Liver (tissue), 9 donors: ENCODE results near the gene PPP1CC. TPM values are rescaled to one million over a fixed set of nuclear protein-coding genes. Genes with fewer than 3 reads are reported as not detected.

Experiments used
- DNase-seq: peaks from one replicate; pipeline ENCODE4 v3.0.0-alpha.2; 2017; ENCODE audit warnings: low spot score
- H3K27ac ChIP-seq, 2 donors: one replicate each; pipeline ENCODE4 v1.7.0; 2013; ENCODE audit warnings: inconsistent platforms in 2 of 2, low read length in 2 of 2, control low read depth in 1 of 2, low read depth in 1 of 2, mild to moderate bottlenecking in 1 of 2
- H3K27me3 ChIP-seq, 4 donors: one replicate each; pipeline versions ENCODE4 v1.6.1 to v1.7.0; 2013; ENCODE audit warnings: low read length in 3 of 4, inconsistent platforms in 1 of 4, mild to moderate bottlenecking in 1 of 4, moderate library complexity in 1 of 4; ENCODE audit not compliant: control insufficient read depth in 4 of 4, insufficient read depth in 4 of 4
- H3K36me3 ChIP-seq, 4 donors: one replicate each; pipeline versions ENCODE4 v1.6.1 to v1.7.0; 2013; ENCODE audit warnings: low read length in 3 of 4, mild to moderate bottlenecking in 3 of 4, low read depth in 1 of 4, moderate library complexity in 1 of 4; ENCODE audit not compliant: control insufficient read depth in 4 of 4, insufficient read depth in 3 of 4
- H3K4me1 ChIP-seq, 4 donors: one replicate each; pipeline versions ENCODE4 v1.6.1 to v1.7.0; 2013; ENCODE audit warnings: low read length in 3 of 4, mild to moderate bottlenecking in 3 of 4, moderate library complexity in 1 of 4; ENCODE audit not compliant: control insufficient read depth in 4 of 4, insufficient read depth in 4 of 4
- H3K4me3 ChIP-seq, 3 donors: one replicate each; pipeline versions ENCODE4 v1.6.1 to v1.7.0; 2013; ENCODE audit warnings: low read length in 3 of 3, control low read depth in 1 of 3, low read depth in 1 of 3, mild to moderate bottlenecking in 1 of 3
- H3K9ac ChIP-seq, 2 donors: one replicate each; pipeline ENCODE4 v1.7.0; 2013; ENCODE audit warnings: low read length in 2 of 2, mild to moderate bottlenecking in 2 of 2, moderate library complexity in 2 of 2, control low read depth in 1 of 2, low read depth in 1 of 2
- H3K9me3 ChIP-seq, 4 donors: one replicate each; pipeline versions ENCODE4 v1.6.1 to v1.7.0; 2013; ENCODE audit warnings: low read length in 3 of 4; ENCODE audit not compliant: control insufficient read depth in 4 of 4
- EGR1 ChIP-seq, 2 donors: IDR thresholded peaks; 2 replicates each; pipeline ENCODE4 v1.6.1; 2016 to 2018; ENCODE audit warnings: antibody characterized with exemption in 2 of 2, low read depth in 2 of 2
- FOXA1 ChIP-seq: IDR thresholded peaks from 2 replicates; pipeline ENCODE4 v1.6.1; 2016; ENCODE audit warnings: antibody characterized with exemption
- FOXA2 ChIP-seq: IDR thresholded peaks from 2 replicates; pipeline ENCODE4 v1.6.1; 2016; ENCODE audit warnings: antibody characterized with exemption
- GABPA ChIP-seq, 2 donors: IDR thresholded peaks in 1 of 2; conservative IDR thresholded peaks in 1 of 2; 2 replicates each; pipeline ENCODE4 v1.6.1; 2016; ENCODE audit warnings: antibody characterized with exemption in 2 of 2, mild to moderate bottlenecking in 1 of 2, moderate library complexity in 1 of 2
- HNF4A ChIP-seq, 2 donors: conservative IDR thresholded peaks; 2 replicates each; pipeline ENCODE4 v1.6.1; 2016; ENCODE audit warnings: antibody characterized with exemption in 2 of 2, mild to moderate bottlenecking in 2 of 2
- HNF4G ChIP-seq: IDR thresholded peaks from 2 replicates; pipeline ENCODE4 v1.6.1; 2016; ENCODE audit warnings: antibody characterized with exemption
- JUND ChIP-seq, 2 donors: IDR thresholded peaks; 2 replicates each; pipeline ENCODE4 v1.6.1; 2016; ENCODE audit warnings: antibody characterized with exemption in 2 of 2
- NR2F2 ChIP-seq: IDR thresholded peaks from 2 replicates; pipeline ENCODE4 v1.6.1; 2016; ENCODE audit warnings: antibody characterized with exemption
- RAD21 ChIP-seq, 2 donors: IDR thresholded peaks; 2 replicates each; pipeline ENCODE4 v1.6.1; 2016; ENCODE audit warnings: antibody characterized with exemption in 2 of 2, mild to moderate bottlenecking in 2 of 2
- RXRA ChIP-seq, 2 donors: IDR thresholded peaks; 2 replicates each; pipeline ENCODE4 v1.6.1; 2017 to 2018; ENCODE audit warnings: antibody characterized with exemption in 2 of 2, mild to moderate bottlenecking in 1 of 2
- SP1 ChIP-seq: IDR thresholded peaks from 2 replicates; pipeline ENCODE4 v1.6.1; 2018; ENCODE audit warnings: antibody characterized with exemption, mild to moderate bottlenecking
- TAF1 ChIP-seq: conservative IDR thresholded peaks from 2 replicates; pipeline ENCODE4 v1.6.1; 2016; ENCODE audit warnings: antibody characterized with exemption, mild to moderate bottlenecking
- YY1 ChIP-seq: IDR thresholded peaks from 2 replicates; pipeline ENCODE4 v1.6.1; 2016; ENCODE audit warnings: antibody characterized with exemption, mild to moderate bottlenecking
- WGBS: extraction: QIAGEN DNeasy Blood & Tissue Kit; methylation state at CpG from one replicate; pipeline ENCODE4 v1.1.7; 2013; 5-methylcytosine and 5-hydroxymethylcytosine counted together
- polyA plus RNA-seq, 2 donors: library from polyadenylated mRNA; stranded (reverse) in 1 of 2; unstranded in 1 of 2; fragments of 200-250 nt in 1 of 2; fragments of >200 nt in 1 of 2; fragmentation: Nextera tagmentation in 1 of 2; extraction: Ambion mirVana in 1 of 2; gene quantifications; one replicate each; pipeline versions ENCODE4 v1.2.1 to v1.2.3, GENCODE V29; 2013 to 2015
- total RNA-seq, 2 donors: library from RNA; depleted of rRNA; stranded (reverse); fragments of >200 nt; gene quantifications; one replicate each; pipeline ENCODE4 v1.2.3, GENCODE V29; 2014
- TF ChIP-seq, protein P1 (sequence below): IDR thresholded peaks from 2 replicates; pipeline ENCODE4 v1.6.1; 2016; ENCODE audit warnings: antibody characterized with exemption
- TF ChIP-seq, protein P2 (sequence below): IDR thresholded peaks from 2 replicates; pipeline ENCODE4 v1.6.1; 2016; ENCODE audit warnings: antibody characterized with exemption
- TF ChIP-seq, protein P3 (sequence below): IDR thresholded peaks from 2 replicates; pipeline ENCODE4 v1.6.1; 2016; ENCODE audit warnings: antibody characterized with exemption, mild to moderate bottlenecking
- TF ChIP-seq, protein P4 (sequence below): IDR thresholded peaks from 2 replicates; pipeline ENCODE4 v1.6.1; 2016; ENCODE audit warnings: antibody characterized with exemption
- TF ChIP-seq, protein P5 (sequence below): fragments of 150-350 bp; IDR thresholded peaks from 2 replicates; pipeline ENCODE4 v1.5.1; 2017; ENCODE audit warnings: improper control_type of control experiment, low read depth, low read length; ENCODE audit not compliant: missing input control
- donor health status: healthy.
- donor health status: healthy.
- donor health status: healthy.
- donor health status: healthy.
- donor health status: healthy.

PPP1CC gene
- total and polyA plus RNA-seq, 4 donors, result 22.1 to 73.2 (median 36.0) TPM

DNA sequence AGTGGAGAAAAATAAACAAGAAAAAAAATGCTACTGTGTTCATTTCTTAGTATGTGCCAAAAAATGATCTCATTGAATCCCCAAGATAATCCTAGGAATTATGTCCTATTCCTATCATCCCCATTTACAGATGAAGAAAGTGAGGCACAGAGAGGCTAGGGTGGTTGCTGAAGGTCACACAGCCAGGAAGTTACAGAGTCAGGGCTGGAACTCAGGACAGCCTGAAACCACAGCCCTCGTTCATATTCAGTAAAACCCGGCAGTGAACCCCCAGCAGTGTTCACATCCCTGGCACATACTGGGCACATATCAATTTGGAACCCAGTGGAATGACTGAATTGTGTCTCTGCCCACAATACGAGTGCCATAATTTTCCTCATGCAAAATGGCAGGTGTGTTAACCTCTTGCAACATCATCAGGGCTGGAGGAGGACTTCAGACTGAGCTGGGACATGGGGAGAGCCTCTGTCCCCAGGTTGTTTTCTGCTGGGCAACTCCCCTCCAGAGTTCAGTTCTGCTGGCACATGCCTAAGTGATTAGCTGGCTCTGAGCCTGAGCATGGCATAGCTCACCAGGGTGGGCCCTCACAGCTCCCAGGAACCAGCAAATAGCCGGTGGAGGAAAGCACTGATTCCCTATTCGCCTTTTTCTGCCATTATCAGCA, 2.0 kb upstream of the PPP1CC start:
- no peaks in the 10 kb centered on the region for H3K27me3 ChIP-seq
- H3K9ac ChIP-seq, result no peak overlapping the region
- DNase-seq, result no peak
- WGBS, result 56% methylated on average over 5 of the region's 5 CpGs
- no peak for TF ChIP-seq GABPA (IDR thresholded peaks at IDR 0.05 in 1 of 2, conservative IDR thresholded peaks at IDR 0.05 in 1 of 2)
- TF ChIP-seq RAD21 (IDR thresholded peaks at IDR 0.05), result no peak
- TF ChIP-seq, protein P1, sequence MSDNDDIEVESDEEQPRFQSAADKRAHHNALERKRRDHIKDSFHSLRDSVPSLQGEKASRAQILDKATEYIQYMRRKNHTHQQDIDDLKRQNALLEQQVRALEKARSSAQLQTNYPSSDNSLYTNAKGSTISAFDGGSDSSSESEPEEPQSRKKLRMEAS, result peak; percentile 58
- TF ChIP-seq HNF4A (conservative IDR thresholded peaks at IDR 0.05), result peak; percentile 83
- peak in 1 of 2 donors; percentile 4 for TF ChIP-seq JUND (IDR thresholded peaks at IDR 0.05)
- TF ChIP-seq TAF1, result no peak
- TF ChIP-seq FOXA2, result no peak
- TF ChIP-seq, protein P2, sequence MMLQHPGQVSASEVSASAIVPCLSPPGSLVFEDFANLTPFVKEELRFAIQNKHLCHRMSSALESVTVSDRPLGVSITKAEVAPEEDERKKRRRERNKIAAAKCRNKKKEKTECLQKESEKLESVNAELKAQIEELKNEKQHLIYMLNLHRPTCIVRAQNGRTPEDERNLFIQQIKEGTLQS, result no peak
- no peak for TF ChIP-seq FOXA1
- peak; percentile 61 to 63 for TF ChIP-seq RXRA (IDR thresholded peaks at IDR 0.05)
- TF ChIP-seq HNF4G, result peak; percentile 66
- no peak for TF ChIP-seq NR2F2
- TF ChIP-seq, protein P3, sequence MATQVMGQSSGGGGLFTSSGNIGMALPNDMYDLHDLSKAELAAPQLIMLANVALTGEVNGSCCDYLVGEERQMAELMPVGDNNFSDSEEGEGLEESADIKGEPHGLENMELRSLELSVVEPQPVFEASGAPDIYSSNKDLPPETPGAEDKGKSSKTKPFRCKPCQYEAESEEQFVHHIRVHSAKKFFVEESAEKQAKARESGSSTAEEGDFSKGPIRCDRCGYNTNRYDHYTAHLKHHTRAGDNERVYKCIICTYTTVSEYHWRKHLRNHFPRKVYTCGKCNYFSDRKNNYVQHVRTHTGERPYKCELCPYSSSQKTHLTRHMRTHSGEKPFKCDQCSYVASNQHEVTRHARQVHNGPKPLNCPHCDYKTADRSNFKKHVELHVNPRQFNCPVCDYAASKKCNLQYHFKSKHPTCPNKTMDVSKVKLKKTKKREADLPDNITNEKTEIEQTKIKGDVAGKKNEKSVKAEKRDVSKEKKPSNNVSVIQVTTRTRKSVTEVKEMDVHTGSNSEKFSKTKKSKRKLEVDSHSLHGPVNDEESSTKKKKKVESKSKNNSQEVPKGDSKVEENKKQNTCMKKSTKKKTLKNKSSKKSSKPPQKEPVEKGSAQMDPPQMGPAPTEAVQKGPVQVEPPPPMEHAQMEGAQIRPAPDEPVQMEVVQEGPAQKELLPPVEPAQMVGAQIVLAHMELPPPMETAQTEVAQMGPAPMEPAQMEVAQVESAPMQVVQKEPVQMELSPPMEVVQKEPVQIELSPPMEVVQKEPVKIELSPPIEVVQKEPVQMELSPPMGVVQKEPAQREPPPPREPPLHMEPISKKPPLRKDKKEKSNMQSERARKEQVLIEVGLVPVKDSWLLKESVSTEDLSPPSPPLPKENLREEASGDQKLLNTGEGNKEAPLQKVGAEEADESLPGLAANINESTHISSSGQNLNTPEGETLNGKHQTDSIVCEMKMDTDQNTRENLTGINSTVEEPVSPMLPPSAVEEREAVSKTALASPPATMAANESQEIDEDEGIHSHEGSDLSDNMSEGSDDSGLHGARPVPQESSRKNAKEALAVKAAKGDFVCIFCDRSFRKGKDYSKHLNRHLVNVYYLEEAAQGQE, result no peak
- TF ChIP-seq, protein P4, sequence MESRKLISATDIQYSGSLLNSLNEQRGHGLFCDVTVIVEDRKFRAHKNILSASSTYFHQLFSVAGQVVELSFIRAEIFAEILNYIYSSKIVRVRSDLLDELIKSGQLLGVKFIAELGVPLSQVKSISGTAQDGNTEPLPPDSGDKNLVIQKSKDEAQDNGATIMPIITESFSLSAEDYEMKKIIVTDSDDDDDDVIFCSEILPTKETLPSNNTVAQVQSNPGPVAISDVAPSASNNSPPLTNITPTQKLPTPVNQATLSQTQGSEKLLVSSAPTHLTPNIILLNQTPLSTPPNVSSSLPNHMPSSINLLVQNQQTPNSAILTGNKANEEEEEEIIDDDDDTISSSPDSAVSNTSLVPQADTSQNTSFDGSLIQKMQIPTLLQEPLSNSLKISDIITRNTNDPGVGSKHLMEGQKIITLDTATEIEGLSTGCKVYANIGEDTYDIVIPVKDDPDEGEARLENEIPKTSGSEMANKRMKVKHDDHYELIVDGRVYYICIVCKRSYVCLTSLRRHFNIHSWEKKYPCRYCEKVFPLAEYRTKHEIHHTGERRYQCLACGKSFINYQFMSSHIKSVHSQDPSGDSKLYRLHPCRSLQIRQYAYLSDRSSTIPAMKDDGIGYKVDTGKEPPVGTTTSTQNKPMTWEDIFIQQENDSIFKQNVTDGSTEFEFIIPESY, result no peak
- peak; percentile 86 for TF ChIP-seq YY1
- TF ChIP-seq, protein P5, sequence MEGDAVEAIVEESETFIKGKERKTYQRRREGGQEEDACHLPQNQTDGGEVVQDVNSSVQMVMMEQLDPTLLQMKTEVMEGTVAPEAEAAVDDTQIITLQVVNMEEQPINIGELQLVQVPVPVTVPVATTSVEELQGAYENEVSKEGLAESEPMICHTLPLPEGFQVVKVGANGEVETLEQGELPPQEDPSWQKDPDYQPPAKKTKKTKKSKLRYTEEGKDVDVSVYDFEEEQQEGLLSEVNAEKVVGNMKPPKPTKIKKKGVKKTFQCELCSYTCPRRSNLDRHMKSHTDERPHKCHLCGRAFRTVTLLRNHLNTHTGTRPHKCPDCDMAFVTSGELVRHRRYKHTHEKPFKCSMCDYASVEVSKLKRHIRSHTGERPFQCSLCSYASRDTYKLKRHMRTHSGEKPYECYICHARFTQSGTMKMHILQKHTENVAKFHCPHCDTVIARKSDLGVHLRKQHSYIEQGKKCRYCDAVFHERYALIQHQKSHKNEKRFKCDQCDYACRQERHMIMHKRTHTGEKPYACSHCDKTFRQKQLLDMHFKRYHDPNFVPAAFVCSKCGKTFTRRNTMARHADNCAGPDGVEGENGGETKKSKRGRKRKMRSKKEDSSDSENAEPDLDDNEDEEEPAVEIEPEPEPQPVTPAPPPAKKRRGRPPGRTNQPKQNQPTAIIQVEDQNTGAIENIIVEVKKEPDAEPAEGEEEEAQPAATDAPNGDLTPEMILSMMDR, result no peak
- TF ChIP-seq EGR1 (IDR thresholded peaks at IDR 0.05; ENCODE audit: low read depth in 2 of 2), result no peak
- peak; percentile 66 for TF ChIP-seq SP1
- H3K36me3 ChIP-seq, result no peaks in the 10 kb centered on the region
- H3K9me3 ChIP-seq, result no peaks in the 10 kb centered on the region
- no peak overlapping the region for H3K27ac ChIP-seq
- no peak overlapping the region for H3K4me3 ChIP-seq
- peaks cover 8 to 42% (median 34%) of the 10 kb centered on the region in 4 donors for H3K4me1 ChIP-seq
